Activated CD4-positive, alpha-beta T cell treated with anti-CD3 and anti-CD28 coated beads for 1 hour (primary cell): Measurements from ENCODE around the gene RWDD2A.
A peak's percentile ranks its signal among the peaks of the same experiment; 100 is the strongest.
"Not testable (repeated sequence)": the region's sequence is repeated elsewhere in the genome, so short reads cannot be mapped to it uniquely, and the experiment has no call there.

Experiments used
- DNase-seq: peaks from one replicate; pipeline ENCODE4 v3.0.0-alpha.2; 2020

RWDD2A gene

DNA sequence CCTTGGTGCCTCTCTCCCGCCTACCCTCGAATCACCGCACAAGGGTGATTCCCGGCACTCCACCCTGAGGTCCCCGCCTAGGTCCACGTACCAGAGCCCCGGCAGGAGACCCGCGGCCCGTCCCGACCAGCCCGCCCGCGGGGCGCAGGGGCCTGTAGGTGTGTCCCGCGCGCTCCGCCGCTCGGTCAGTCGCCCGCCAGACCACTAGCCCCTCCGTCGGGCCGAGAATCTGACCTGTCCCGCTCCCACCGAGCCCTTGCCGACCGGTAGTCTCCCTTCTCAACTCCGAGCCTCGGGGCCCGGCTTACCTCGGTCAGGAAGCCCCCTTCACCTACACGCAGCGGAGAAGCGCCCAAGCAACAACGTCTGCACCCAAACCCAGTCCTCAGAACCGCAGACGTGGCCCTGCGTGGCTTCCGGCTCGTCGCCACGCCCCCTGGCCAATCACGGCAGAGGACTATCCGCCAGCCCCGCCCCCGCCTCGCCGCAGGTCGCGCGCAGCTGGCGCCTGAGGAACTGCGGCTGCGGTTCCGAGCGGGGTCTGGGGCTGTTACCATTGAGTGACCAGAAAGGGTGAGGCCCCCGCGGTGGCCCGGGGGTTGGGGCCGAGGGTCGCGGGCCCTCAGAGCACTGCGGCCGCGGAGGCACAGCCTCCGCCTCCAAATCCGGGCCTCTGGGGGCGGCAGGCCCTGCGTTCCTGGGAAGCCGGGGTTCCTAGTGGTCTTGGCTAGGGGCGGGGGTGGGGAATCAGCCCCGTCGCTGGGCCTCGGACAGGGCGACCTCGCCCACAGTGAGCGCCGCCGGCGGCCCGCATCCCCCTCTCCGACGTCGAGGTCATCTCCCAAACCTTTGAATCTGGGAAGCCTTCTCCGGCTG, at the start of gene RWDD2A, which contains the start of gene PGM3:
Gene RWDD2A (plus strand): TSS at position 487 of the 876 bp plus-strand sequence. CDS start 1,095 bp downstream, outside the sequence.
Gene PGM3 (minus strand): TSS at position 395 of the 876 bp plus-strand sequence. CDS start 2,253 bp downstream, outside the sequence.
- peak; percentile 80 for DNase-seq

DNA sequence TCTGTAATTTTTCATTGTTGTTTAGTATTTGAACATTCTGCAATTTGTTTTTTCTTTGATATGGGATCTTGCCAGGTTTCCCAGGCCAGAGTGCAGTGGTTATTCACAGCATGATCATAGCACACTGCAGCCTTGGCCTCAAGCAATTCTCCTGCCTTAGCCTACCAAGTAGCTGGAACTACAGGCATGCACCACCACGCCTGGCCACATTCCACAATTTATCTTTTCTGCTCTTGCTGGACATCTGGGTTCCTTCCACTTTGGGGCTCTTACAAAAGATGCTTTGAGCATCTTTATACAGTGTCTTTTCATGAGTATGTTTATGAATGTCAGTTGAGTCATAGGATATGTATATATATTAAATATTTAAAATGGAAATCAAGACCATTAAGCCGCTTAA, 42.0 kb upstream of the RWDD2A start:
- no peak for DNase-seq

DNA sequence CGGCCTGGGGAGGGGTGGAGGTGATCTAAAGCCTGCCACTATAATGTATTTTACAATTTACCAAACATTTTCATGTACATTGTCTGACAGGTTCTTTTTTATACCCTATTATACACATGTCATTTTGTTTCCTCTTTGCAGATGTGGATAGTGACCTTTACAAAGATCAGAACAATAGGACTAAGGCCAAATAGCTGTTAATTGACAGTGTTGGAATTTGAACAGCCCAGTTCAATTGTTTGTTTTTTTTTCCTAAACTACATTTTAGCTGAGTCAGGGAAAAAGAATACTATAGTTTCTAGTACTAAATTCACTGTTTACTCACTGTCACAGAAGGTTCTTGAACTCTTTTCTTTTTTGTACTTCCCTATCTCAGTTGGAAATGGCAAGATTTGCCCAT, 40.2 kb upstream of the RWDD2A start:
- DNase-seq = no peak

DNA sequence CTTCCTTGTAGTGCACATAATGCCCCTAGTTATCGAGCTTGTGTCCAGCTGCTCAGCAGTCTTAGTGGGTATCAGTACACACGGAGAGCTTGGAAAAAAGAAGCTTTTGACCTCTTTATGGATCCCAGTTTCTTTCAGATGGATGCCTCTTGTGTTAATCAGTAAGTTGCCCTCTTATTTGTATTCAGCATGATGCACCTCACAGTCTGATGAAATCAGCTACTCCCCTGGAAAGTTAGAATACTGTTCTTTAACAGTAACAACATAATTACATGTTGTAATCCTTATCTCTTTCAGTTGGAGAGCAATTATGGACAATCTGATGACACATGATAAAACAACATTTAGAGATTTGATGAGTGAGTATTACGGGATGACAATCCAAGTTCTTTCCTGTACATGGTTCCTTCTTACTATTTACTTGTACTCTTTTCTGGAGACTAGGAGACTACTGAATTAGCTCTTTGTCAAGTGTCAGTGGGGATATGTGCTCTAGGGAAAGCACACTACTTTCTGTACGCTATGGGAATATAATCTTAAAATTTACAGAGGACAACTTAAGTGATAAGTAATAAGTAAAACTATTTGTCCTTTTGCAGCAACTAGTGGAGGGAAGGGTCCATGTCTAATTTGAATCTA, 39.2 kb upstream of the RWDD2A start:
- DNase-seq = no peak

DNA sequence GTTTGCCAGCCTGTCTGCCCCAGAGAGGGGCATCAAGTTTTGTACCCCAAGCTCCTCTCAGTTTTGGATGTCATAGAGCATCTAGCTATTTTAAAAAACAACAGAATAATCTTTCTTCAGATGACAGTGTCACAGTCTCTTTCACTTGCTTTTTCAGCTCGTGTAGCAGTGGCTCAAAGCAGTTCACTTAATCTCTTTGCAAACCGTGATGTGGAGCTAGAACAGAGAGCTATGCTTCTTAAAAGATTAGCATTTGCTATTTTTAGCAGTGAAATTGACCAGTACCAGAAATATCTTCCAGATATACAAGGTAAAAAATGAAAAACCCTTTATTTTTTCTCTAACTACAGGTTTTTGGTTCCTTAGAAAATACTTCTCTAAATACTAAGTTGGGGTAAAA, 37.4 kb upstream of the RWDD2A start:
- DNase-seq = no peak

DNA sequence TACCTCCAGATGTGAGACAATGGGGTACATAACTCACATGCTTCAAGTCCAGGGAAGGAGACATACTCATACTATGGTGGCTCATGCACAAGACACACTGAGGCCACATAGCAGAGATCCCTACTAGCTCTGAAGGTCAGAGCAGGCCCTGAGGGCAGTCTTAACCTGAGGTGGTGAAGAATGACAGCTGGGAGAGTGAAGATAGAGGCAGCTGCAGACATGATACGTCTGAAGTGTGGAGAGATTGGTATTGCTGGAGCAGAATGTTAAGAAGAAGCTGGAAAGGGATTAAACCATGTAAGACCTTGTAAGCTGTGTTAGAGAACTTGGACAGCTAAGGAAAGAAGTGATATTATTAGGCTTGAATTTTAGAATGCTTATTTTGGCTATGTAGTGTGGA, 33.0 kb upstream of the RWDD2A start:
- no peak for DNase-seq

DNA sequence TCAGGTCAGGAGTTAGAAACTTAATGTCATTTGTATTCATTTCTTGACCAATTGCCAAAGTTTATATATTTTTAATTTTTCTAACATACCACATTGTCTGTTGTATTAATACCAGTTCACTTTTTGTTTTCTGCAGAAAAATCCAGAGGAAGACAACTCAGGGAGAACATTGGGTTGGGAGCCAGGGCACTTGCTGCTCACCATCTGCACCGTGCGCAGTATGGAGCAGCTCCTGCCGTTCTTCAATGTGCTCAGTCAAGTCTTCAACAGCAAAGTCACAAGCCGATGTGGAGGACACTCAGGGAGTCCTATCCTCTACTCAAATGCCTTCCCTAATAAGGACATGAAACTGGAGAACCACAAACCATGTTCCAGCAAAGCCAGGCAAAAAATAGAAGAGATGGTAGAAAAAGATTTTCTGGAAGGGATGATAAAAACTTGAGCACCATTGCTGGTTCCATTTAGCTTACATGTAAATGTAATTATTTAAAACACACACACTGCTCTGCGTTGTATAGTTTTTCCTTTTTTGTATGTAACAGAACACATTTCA, 25.4 kb upstream of the RWDD2A start:
- no peak for DNase-seq

DNA sequence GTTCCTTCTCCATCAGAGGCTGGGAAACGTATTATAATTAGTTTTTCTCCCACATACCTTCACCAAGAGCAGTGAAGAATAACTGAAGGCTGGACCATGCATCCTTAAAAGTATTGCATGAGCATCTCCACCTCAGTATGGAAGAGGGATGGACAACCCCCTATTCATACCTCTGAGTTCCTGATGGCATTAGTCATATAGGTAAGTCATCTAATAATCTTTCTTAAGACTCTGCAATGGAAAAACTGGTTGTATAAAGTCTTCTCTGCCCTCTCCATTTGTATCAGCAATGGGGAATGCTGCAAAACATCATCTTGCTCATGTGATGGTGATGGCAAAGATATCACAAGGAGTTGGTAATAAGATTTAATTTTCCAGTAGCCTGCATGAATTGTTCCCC, 24.6 kb upstream of the RWDD2A start:
- DNase-seq = no peak

DNA sequence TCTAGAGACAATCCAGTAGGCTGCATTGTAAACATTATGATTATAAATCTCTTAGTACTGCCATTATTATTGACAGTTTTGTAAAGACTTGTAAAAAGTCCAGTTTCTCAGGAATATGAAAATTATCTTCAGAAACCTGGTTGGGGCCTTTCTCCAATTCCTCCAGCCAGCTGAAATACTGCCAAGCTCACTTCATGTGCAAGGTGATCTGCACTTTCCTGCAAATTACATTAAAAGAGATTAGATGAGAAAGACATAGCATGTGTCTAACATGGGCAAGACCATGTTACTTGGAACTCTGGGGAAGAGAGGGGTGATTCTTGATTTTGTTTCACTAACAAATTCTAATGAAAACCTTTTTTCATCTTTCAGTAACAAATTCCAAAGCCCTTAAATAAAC, 24.1 kb upstream of the RWDD2A start:
- no peak for DNase-seq

DNA sequence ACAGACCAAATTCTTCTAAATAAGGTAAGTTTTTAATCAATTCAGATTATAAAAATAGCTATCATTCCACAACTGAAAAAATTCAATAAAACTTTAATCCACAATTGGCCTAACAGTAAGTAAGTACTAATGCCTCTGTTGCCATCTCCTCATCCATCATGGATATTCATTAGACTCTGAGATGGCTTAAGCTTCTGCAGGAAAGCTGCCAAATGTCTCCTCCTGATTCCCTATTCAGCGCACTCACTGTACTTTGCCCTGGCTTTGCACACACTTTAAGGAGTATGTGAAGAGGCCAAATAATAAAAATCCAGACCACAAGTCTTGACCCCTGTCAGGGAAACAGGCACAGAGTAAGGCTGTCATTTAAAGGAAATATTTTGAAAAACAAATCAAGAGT, 23.6 kb upstream of the RWDD2A start:
- DNase-seq = no peak

DNA sequence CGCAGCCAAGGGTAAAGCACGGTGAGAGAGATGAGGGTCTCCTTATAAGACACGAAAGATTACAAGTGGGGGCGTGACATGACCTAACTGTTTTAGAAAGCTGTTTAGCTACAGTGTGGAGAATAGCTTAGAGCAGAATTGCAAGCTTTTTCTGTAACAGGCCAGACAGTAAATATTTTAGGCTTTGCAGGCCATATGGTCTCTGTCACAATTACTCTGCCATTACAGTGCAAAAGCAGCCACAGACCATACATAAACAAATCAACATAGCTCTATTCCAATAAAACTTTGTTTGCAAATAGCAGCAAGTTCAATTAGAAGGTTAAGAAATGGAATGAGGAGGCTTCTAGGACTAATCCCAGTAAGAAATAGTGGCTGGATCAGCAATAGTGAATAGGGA, 16.9 kb upstream of the RWDD2A start:
- DNase-seq = no peak

DNA sequence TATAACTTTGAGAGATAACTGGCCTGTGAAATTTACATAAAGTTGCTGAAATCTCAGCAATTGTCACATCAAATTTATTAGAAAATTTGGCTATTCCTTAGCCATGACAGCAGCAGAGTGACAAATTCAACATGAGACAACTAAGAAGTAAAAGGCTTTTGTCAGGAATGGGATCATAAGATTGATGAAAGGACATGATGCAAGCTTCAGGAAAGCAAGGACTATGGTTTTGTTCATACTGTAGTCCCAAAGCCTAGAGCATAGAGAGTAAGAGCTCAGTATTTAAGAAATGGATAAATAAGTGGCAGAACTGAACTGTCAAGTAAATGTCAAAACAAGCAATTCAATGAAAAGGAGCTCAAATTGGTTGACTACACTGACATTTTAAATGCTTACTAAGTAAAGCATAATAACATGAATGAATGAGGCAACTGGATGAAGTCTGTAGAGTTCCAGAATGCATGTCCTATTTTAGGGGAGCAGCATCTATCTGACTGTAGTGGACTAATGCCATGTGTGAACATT, 12.7 kb upstream of the RWDD2A start:
- DNase-seq = no peak

DNA sequence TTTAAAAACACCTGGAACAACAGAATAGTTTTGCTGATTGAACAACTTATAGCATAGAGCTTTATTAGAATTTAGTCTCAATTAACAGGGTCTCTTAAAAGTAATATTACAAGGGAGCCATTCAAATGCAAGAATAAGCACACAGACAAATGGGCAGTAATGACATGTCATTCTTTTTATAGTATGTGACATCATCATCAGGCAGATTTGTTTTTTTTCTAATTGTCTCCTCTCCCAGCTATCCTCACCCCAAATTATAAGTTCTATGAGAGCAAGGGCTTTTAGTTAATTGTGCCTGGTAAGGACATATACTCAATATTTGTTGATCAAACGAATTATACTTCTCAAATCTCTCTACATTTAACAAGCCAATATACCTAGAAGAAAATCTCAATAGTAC, 11.0 kb upstream of the RWDD2A start:
- no peak for DNase-seq

DNA sequence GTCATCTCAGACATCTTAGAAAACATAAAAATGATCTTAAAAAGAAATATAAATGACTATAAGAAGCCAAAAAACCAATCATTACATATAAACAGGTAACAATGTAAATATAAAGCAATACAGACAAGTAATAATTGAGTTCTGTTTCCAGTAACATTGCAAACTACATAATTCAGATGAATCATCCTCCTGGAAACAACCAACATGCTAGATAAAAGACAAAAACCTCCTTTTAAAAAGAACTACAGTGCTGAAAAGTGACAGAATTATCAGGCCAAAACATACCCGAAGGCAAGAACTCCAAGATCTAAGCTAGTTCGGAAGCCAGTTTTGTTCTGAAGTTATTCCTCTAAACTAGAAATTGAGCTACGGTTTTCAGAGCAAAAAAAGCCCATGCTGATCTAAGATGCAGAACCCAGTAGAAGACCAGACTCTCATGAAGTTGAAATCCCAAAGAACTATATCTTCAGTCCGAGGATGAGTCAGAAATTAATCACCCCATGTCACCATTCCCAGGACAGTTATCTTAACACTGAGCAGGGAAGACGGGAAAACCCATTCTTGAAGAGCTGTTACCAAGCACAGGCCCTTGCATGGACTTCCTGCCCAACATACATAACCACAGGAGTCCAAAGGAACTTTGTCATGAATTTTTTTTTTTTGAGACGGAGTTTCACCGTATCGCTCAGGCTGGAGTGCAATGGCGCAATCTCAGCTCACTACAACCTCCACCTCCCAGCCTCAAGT, 9.9 kb upstream of the RWDD2A start:
- no peak for DNase-seq

DNA sequence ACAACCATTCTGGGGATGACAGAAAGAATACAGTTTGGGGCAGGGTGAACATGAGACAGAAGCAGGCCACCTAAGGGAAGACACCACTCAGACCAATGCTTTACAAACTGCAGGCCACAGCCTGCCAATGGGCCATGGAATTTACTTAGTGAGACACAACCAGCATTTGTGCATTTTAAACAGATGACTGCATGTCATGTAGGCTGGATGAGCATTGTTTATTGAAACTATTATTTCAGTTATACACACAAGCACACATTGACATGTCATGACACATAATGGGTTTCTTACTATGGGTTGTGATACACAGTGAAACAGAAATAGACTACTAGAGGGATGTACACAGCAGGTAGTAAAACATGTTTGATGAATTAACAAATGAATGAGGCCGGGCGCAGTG, 8.1 kb upstream of the RWDD2A start:
- no peak for DNase-seq

DNA sequence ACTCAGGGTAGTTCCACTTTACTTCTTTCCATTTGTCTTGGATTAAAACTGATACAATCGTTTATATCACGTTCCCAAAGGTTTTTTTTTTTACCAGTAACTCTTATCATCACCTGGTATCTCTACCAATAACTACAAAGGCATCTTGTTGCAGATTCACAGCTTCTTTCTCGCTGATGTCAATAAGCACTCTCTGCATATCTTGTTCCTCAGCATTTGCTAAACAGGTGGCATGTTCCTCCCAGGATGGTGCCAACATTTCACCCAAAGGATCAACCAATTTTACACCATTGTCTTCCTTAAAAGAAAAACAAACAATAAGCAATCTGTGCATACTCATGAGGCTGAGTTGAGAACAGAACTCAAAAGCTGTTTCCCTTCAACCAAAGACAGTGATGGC, 4.7 kb upstream of the RWDD2A start:
- DNase-seq = no peak

DNA sequence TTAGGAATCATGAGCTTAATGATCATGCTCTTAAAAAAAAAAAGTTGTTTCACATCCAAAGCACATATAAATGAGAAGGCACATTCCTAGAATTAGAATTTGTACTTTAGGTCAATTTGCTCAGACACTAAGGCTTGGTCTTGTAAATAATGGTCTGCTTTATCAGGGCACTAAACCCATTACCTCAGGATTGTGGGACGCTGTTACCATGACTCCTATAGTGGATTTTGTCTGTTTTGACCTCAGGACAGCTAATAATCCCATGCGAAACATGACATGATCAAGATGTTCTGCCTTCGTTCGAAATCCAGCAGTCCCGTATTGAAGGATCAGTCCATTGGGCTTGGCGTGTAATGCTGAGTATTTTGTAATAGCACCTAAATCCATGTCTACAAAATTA, 2.5 kb upstream of the RWDD2A start:
- no peak for DNase-seq

DNA sequence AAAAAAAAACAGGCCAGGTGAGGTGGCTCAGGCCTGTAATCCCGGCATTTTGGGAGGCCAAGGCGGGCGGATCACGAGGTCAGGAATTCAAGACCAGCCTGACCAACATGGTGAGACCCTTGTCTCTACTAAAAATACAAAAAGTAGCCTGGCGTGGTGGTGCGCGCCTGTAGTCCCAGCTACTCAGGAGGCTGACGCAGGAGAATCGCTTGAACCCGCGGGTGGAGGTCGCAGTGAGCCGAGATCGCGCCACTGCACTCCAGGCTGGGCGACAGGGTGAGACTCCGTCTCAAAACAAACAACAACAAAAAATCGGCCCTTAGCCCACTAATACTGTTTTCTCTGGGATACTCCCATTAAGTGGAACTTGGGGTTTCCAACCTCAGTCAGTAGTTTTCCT, 1.2 kb upstream of the RWDD2A start:
- not testable (repeated sequence) for DNase-seq

DNA sequence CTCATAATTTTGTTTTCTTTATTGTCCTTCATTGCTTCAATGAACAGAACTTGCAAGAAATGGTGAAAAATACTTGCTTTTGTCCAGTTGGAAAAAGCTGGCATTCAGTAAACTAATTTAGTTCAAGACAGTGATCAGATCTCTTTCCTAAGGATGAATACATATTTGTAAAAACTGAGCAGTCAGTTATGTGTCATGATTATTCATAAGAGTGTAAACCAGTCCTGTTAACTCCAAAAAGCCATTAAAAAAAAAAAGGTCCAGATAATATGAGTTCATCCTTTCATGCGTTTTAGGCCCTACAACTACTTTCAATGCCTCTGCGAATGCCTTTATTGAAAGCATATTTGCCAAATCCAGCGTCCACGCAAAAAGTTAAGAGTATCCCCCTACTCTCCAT, 701 bp upstream of the RWDD2A start:
- DNase-seq = no peak

DNA sequence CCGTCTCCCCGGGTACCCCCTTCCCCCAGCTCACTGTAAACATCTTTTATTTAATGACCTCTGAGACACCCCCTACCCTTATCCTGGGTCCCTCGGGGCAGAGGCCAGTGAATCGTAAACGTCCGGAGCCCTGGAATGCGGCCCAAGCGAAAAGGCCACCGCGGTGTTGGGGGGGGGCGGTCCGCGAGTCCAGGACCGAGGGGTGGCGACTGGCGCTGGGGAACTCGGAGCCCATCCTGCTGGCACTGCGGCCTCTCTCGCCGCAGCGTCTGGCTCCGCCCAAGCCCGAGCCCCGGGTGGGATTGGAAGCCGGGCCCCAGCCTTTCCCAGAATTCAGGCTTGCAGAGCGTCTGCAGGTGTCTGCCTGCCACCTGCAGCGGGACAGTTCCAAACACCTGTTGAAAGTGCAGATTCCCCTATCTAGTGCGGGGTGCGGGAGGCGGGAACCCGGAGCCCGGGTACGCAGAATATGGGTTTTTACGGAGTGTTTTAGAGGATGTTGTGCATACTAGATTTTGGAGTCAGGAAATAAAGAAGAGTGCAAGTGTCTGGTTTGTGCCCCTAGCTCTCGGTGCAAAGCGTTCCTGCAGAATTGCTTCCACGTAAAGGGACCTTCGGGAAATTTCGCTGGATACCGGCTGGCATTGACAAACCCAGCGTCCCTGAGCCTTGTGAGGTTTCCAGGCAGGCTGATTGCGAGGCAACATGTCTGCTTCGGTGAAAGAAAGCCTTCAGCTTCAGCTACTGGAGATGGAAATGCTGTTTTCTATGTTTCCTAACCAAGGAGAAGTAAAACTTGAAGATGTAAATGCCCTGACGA, 800 bp downstream of the RWDD2A start:
- no peak for DNase-seq

DNA sequence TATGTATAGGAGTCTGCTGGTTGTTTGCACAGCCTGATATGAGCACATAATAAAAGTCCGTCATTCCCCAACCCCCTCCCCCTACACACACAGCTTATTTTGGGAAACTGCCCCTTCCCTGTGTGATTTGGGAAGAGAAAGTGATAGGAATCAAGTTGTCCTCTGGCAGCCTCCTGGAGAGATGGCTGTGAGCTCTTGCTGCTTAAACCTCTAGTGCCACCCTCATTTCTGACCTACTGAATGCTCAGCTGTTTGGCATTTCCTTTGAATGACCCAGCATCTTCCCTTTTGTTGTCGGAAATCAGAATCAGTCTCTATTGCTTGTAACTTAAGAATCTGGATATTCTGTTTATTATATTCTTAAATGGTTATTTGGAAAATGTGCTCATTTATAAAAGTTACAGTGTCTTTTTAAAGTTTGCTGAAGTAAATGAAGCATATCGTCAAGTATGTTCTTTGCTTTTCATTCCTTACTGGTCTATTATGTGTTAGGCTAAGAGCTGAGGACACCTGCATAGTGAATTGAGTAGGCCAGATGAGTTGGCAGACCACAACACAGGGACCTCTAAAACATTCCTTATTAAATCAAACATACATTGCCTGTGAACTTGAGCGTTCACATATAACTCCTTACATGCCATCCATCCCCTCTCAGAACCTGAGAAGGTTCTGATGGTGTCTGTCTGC, 5.5 kb downstream of the RWDD2A start:
- no peak for DNase-seq
